Neural cell (in vitro differentiated cells): ENCODE measurements around the gene PLEKHG5. TPM values are rescaled to one million over a fixed set of nuclear protein-coding genes. Genes with fewer than 3 reads are reported as not detected.

Experiments used
- H2AFZ ChIP-seq: fragments of 200-600, 300-800 bp; sonication (generic), shearing (Covaris generic); 2 replicates; pipeline ENCODE4 v1.6.0; 2014; ENCODE audit warnings: low read depth, mild to moderate bottlenecking, antibody characterized with exemption, low read length, moderate library complexity
- H3F3A ChIP-seq: fragments of 200-600 bp; shearing (Covaris generic); 2 replicates; pipeline ENCODE4 v1.6.1; 2016; ENCODE audit warnings: mild to moderate bottlenecking, moderate library complexity, mixed read lengths, antibody characterized with exemption, low read length; ENCODE audit not compliant: insufficient read depth, poor library complexity, severe bottlenecking
- H3K27ac ChIP-seq: fragments of 200-600, 300-800 bp; sonication (generic), shearing (Covaris generic); 2 replicates; pipeline ENCODE4 v1.5.1; 2014; ENCODE audit warnings: mild to moderate bottlenecking, low read length, moderate library complexity
- H3K27me3 ChIP-seq: fragments of 300-800, 200-600 bp; sonication (generic), shearing (Covaris generic); 2 replicates; pipeline ENCODE4 v1.6.0; 2014; ENCODE audit warnings: mild to moderate bottlenecking, low read depth, low read length, moderate library complexity; ENCODE audit not compliant: insufficient read depth
- H3K36me3 ChIP-seq: fragments of 300-800, 200-600 bp; sonication (generic), shearing (Covaris generic); 2 replicates; pipeline ENCODE4 v1.5.1; 2014; ENCODE audit warnings: mild to moderate bottlenecking, antibody characterized with exemption, low read length, moderate library complexity; ENCODE audit not compliant: insufficient read depth
- H3K4me2 ChIP-seq: fragments of 300-800, 200-600 bp; sonication (generic), shearing (Covaris generic); 2 replicates; pipeline ENCODE4 v1.6.0; 2014; ENCODE audit warnings: mild to moderate bottlenecking, low read length
- H3K4me3 ChIP-seq: fragments of 300-800, 200-600 bp; sonication (generic), shearing (Covaris generic); 2 replicates; pipeline ENCODE4 v1.5.1; 2014; ENCODE audit warnings: mild to moderate bottlenecking, low read length, moderate library complexity
- H3K79me2 ChIP-seq: fragments of 200-600 bp; shearing (Covaris generic); replicated peaks from 2 replicates; pipeline ENCODE4 v1.6.0; 2014; ENCODE audit warnings: mild to moderate bottlenecking, low read length, moderate library complexity; ENCODE audit not compliant: insufficient read depth
- H3K9ac ChIP-seq: fragments of 300-800, 200-600 bp; sonication (generic), shearing (Covaris generic); 2 replicates; pipeline ENCODE4 v1.6.1; 2016; ENCODE audit warnings: mild to moderate bottlenecking, low read length, mixed read lengths
- H3K9me2 ChIP-seq: fragments of 200-600 bp; shearing (Covaris generic); 2 replicates; pipeline ENCODE4 v1.6.1; 2016; ENCODE audit warnings: mild to moderate bottlenecking, low read length, mixed read lengths; ENCODE audit not compliant: insufficient read depth
- H3K9me3 ChIP-seq: fragments of 200-600, 300-800 bp; sonication (generic), shearing (Covaris generic); 2 replicates; pipeline ENCODE4 v1.6.1; 2016; ENCODE audit warnings: mild to moderate bottlenecking, mixed run types, low read length, moderate library complexity, mixed read lengths
- H4K20me1 ChIP-seq: fragments of 200-600 bp; shearing (Covaris generic); 2 replicates; pipeline ENCODE4 v1.6.1; 2016; ENCODE audit warnings: mild to moderate bottlenecking, mixed run types; ENCODE audit not compliant: insufficient read depth
- CTCF ChIP-seq: fragments of 450-650 bp; IDR thresholded peaks from 2 replicates; pipeline ENCODE4 v1.5.1; 2014; ENCODE audit warnings: antibody characterized with exemption, mild to moderate bottlenecking, moderate library complexity; ENCODE audit not compliant: poor library complexity, severe bottlenecking
- EP300 ChIP-seq: fragments of 450-650 bp; conservative IDR thresholded peaks from 2 replicates; pipeline ENCODE4 v1.6.1; 2014; ENCODE audit warnings: antibody characterized with exemption, mild to moderate bottlenecking, moderate library complexity; ENCODE audit not compliant: poor library complexity, severe bottlenecking
- EZH2 ChIP-seq: fragments of 200-600, 300-800 bp; shearing (Covaris generic), sonication (generic); IDR thresholded peaks from 2 replicates; pipeline ENCODE4 v1.6.1; 2014; ENCODE audit warnings: antibody characterized with exemption, low read length, borderline replicate concordance, mild to moderate bottlenecking; ENCODE audit not compliant: insufficient read depth, poor library complexity, severe bottlenecking
- MXI1 ChIP-seq: fragments of 450-650 bp; conservative IDR thresholded peaks from 2 replicates; pipeline ENCODE4 v1.6.1; 2014; ENCODE audit warnings: antibody characterized with exemption, mild to moderate bottlenecking; ENCODE audit not compliant: poor library complexity, severe bottlenecking
- POLR2AphosphoS5 ChIP-seq: IDR thresholded peaks from 2 replicates; pipeline ENCODE4 v1.6.1; 2012
- RAD21 ChIP-seq: fragments of 450-650 bp; conservative IDR thresholded peaks from 2 replicates; pipeline ENCODE4 v1.6.1; 2014; ENCODE audit warnings: antibody characterized with exemption, mild to moderate bottlenecking, moderate library complexity
- REST ChIP-seq: IDR thresholded peaks from 2 replicates; pipeline ENCODE4 v1.6.1; 2012; ENCODE audit warnings: borderline replicate concordance
- SMC3 ChIP-seq: fragments of 450-650 bp; conservative IDR thresholded peaks from 2 replicates; pipeline ENCODE4 v1.6.1; 2014; ENCODE audit warnings: antibody characterized with exemption, mild to moderate bottlenecking, moderate library complexity; ENCODE audit not compliant: poor library complexity
- TAF1 ChIP-seq: IDR thresholded peaks from 2 replicates; pipeline ENCODE4 v1.6.1; 2012; ENCODE audit warnings: low read depth
- polyA plus RNA-seq: library from polyadenylated mRNA; depleted of rRNA; stranded (reverse); fragments of >200 nt; gene quantifications from 2 replicates; pipeline ENCODE4 v1.2.3, GENCODE V29; 2014

Gene PLEKHG5
- polyA plus RNA-seq, 1 donor from 2014 or later = 24.0 TPM

DNA sequence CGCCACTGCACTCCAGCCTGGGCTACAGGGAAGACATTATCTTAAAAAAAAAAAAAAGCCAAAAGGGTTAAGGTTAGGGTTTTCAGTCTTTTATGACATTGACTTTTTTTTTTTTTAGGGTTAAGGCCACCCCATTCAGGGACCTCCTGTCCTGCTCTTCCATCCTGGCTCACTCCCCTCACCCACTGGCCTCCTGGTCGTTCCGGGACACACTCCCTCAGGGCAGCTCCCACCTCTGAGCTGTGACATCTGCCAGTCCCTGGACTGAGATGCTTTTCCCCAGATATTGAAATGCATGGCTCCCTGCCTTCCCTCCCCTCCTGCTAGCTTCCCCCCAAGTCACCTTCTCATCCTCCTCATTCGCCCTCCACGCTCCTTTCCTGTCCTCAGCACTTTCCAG, 9.6 kb downstream of the PLEKHG5 start:
- H3K36me3 ChIP-seq = no peaks in the 10 kb centered on the region
- H3K9me3 ChIP-seq = no peaks in the 10 kb centered on the region
- H3K79me2 ChIP-seq = no peaks in the 10 kb centered on the region
- H3K27ac ChIP-seq = no peak overlapping the region
- H2AFZ ChIP-seq = no peak overlapping the region
- TF ChIP-seq RAD21 (no peak), EP300 (no peak), TAF1 (no peak), POLR2AphosphoS5 (no peak), SMC3 (no peak), EZH2 (no peak), MXI1 (no peak), CTCF (no peak), REST (no peak)
- H3K9ac ChIP-seq = no peak overlapping the region
- H3F3A ChIP-seq = no peaks in the 10 kb centered on the region
- no peaks in the 10 kb centered on the region for H4K20me1 ChIP-seq
- H3K4me2 ChIP-seq = no peak overlapping the region
- peaks cover 13% of the 10 kb centered on the region for H3K27me3 ChIP-seq
- H3K4me3 ChIP-seq = no peak overlapping the region
- no peaks in the 10 kb centered on the region for H3K9me2 ChIP-seq

- no peaks in the 10 kb centered on the region for H3K9me3 ChIP-seq
- no peak overlapping the region for H3K4me3 ChIP-seq
- no peak overlapping the region for H3K9ac ChIP-seq
- H3K79me2 ChIP-seq = no peaks in the 10 kb centered on the region
- H3K9me2 ChIP-seq = no peaks in the 10 kb centered on the region
- H3K36me3 ChIP-seq = no peaks in the 10 kb centered on the region
- H3K27ac ChIP-seq = no peak overlapping the region
- no peak overlapping the region for H3K4me2 ChIP-seq
- H4K20me1 ChIP-seq = no peaks in the 10 kb centered on the region
- TF ChIP-seq MXI1 (no peak), CTCF (no peak), EP300 (no peak), REST (no peak), EZH2 (no peak), TAF1 (no peak)
- H3F3A ChIP-seq = no peaks in the 10 kb centered on the region
- no peaks in the 10 kb centered on the region for H3K27me3 ChIP-seq
- H2AFZ ChIP-seq = no peak overlapping the region
These were observed 14.2 kb downstream of the PLEKHG5 start for GRCh38 chr1:6477039-6477820.
